GM12873 (cell line): ENCODE measurements around the gene PARP1.

Experiments
- CTCF ChIP-seq: IDR thresholded peaks from 2 replicates; pipeline ENCODE4 v1.5.1; 2012; ENCODE audit warnings: low read depth, mild to moderate bottlenecking, moderate library complexity, low read length, control low read depth; ENCODE audit not compliant: insufficient read depth; ENCODE audit errors: missing control alignments

The PARP1 gene

GRCh38 chr1:226438007-226438406, 30.1 kb upstream of the PARP1 start:
- peak; percentile 37 for TF ChIP-seq CTCF

GRCh38 chr1:226436855-226437491, 29.1 kb upstream of the PARP1 start:
- no peak for TF ChIP-seq CTCF

GRCh38 chr1:226436472-226436854, 28.6 kb upstream of the PARP1 start:
- TF ChIP-seq CTCF: peak; percentile 9

GRCh38 chr1:226433341-226433720, 25.4 kb upstream of the PARP1 start:
- no peak for TF ChIP-seq CTCF

GRCh38 chr1:226432586-226433340, 24.9 kb upstream of the PARP1 start:
- no peak for TF ChIP-seq CTCF

- TF ChIP-seq CTCF: no peak
Measured at GRCh38 chr1:226429858-226430715, 22.2 kb upstream of the PARP1 start.
